ENCODE results near the gene PRTN3.

DNA sequence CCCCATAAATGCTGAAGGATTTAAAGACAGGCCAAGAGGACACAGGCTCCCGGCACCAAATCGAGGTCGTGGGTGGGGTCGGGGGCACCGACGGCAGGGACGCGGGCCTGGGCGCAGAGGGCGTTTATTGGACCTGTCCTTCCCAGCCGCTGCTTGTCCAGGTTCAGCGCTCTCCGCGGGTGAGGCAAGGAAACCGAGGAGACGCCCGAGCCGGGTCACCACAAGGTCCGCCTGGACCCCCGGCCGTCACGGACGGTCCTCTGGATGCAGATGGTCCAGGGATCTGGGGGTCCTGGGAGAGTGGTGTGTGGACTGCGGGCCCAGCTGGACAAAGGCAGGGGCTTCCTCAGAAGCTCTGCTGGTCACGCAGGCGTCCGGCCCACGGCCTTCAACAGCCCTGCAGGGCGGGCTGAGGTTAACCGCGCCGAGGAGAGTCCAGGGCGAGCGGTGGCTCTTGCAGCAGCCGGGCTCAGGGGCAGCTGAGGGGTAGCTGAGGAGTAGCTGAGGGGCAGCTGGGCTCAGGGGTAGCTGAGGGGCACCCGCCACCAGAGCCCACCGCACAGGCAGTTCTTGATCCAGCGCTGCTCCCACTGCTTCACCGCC lies 27.2 kb downstream of the PRTN3 start:
- TF ChIP-seq, protein P1, sequence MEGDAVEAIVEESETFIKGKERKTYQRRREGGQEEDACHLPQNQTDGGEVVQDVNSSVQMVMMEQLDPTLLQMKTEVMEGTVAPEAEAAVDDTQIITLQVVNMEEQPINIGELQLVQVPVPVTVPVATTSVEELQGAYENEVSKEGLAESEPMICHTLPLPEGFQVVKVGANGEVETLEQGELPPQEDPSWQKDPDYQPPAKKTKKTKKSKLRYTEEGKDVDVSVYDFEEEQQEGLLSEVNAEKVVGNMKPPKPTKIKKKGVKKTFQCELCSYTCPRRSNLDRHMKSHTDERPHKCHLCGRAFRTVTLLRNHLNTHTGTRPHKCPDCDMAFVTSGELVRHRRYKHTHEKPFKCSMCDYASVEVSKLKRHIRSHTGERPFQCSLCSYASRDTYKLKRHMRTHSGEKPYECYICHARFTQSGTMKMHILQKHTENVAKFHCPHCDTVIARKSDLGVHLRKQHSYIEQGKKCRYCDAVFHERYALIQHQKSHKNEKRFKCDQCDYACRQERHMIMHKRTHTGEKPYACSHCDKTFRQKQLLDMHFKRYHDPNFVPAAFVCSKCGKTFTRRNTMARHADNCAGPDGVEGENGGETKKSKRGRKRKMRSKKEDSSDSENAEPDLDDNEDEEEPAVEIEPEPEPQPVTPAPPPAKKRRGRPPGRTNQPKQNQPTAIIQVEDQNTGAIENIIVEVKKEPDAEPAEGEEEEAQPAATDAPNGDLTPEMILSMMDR (IDR thresholded peaks at IDR 0.05) = no peak
- TF ChIP-seq POLR2A (IDR thresholded peaks at IDR 0.05) = no peak
